Immature natural killer cell (primary cell): ENCODE data around the gene PHKG2. TPM values are rescaled to one million over a fixed set of nuclear protein-coding genes. Genes with fewer than 3 reads are reported as not detected.

Experiments
- DNase-seq, 3 donors: peaks; one replicate each; pipeline ENCODE4 v3.0.0; 2022; ENCODE audit warnings: mixed read lengths in 1 of 3
- H3K27ac Mint-ChIP-seq, 6 donors: one replicate each; pipeline ENCODE4 v1.8.0; 2020; ENCODE audit warnings: mixed read lengths in 6 of 6, mild to moderate bottlenecking in 5 of 6, inconsistent platforms in 4 of 6, moderate library complexity in 3 of 6
- H3K27me3 Mint-ChIP-seq, 3 donors: one replicate each; pipeline ENCODE4 v1.8.0; 2020 to 2021; ENCODE audit warnings: low read depth in 3 of 3, mild to moderate bottlenecking in 3 of 3, mixed read lengths in 3 of 3, moderate library complexity in 3 of 3, inconsistent platforms in 1 of 3
- H3K36me3 Mint-ChIP-seq, 3 donors: one replicate each; pipeline ENCODE4 v1.8.0; 2020; ENCODE audit warnings: mixed read lengths in 3 of 3, inconsistent platforms in 2 of 3, mild to moderate bottlenecking in 2 of 3
- H3K4me1 Mint-ChIP-seq, 2 donors: one replicate each; pipeline ENCODE4 v1.8.0; 2020; ENCODE audit warnings: inconsistent platforms in 2 of 2, mild to moderate bottlenecking in 2 of 2, mixed read lengths in 2 of 2, moderate library complexity in 1 of 2
- H3K4me3 Mint-ChIP-seq, 5 donors: one replicate each; pipeline ENCODE4 v1.8.0; 2020; ENCODE audit warnings: mild to moderate bottlenecking in 5 of 5, mixed read lengths in 5 of 5, inconsistent platforms in 3 of 5, moderate library complexity in 3 of 5
- H3K9me3 Mint-ChIP-seq, 6 donors: one replicate each; pipeline ENCODE4 v1.8.0; 2020; ENCODE audit warnings: mild to moderate bottlenecking in 6 of 6, mixed read lengths in 6 of 6, inconsistent platforms in 4 of 6, moderate library complexity in 3 of 6
- polyA plus RNA-seq, 3 donors: library from polyadenylated mRNA; unstranded; fragments of 300-500 nt; fragmentation: Illumina TruSeq; gene quantifications; one replicate each; pipeline ENCODE4 v1.2.3, GENCODE V29; 2021

Gene PHKG2
- polyA plus RNA-seq, 3 donors from 2014 or later = 49.2 to 91.0 (median 62.7) TPM

- no peak for DNase-seq
- peak overlapping the region in 4 of 5 donors; percentile 36 to 96 (median 73) for H3K4me3 Mint-ChIP-seq
- no peaks in the 10 kb centered on the region for H3K9me3 Mint-ChIP-seq
- H3K27ac Mint-ChIP-seq = peak overlapping the region in 4 of 6 donors; percentile 8 to 91 (median 85)
- peaks cover 65 to 74% of the 10 kb centered on the region in 2 donors for H3K4me1 Mint-ChIP-seq
- peaks cover 24 to 38% (median 25%) of the 10 kb centered on the region in 3 donors for H3K36me3 Mint-ChIP-seq
- H3K27me3 Mint-ChIP-seq = peaks cover 5 to 17% (median 7%) of the 10 kb centered on the region in 3 donors
Measured at GRCh38 chr16:30764086-30764485, 15.9 kb downstream of the PHKG2 start.

- Mint-ChIP-seq H3K4me3 (no peak overlapping the region), H3K27ac (peak overlapping the region in 3 of 6 donors; percentile 20 to 63 (median 23)), H3K27me3 (peaks cover 5 to 17% (median 7%) of the 10 kb centered on the region in 3 donors), H3K36me3 (peaks cover 26 to 44% (median 30%) of the 10 kb centered on the region in 3 donors), H3K4me1 (peaks cover 67 to 74% of the 10 kb centered on the region in 2 donors), H3K9me3 (no peaks in the 10 kb centered on the region)
- no peak for DNase-seq
Measured at GRCh38 chr16:30764816-30765465, 16.7 kb downstream of the PHKG2 start.

- H3K27ac Mint-ChIP-seq = peak overlapping the region in 3 of 6 donors; percentile 31 to 91 (median 90)
- peaks cover 5 to 17% (median 7%) of the 10 kb centered on the region in 3 donors for H3K27me3 Mint-ChIP-seq
- H3K4me3 Mint-ChIP-seq = peak overlapping the region in 2 of 5 donors; percentile 32 to 47
- peaks cover 57 to 65% of the 10 kb centered on the region in 2 donors for H3K4me1 Mint-ChIP-seq
- no peaks in the 10 kb centered on the region for H3K9me3 Mint-ChIP-seq
- peaks cover 29 to 54% (median 30%) of the 10 kb centered on the region in 3 donors for H3K36me3 Mint-ChIP-seq
- DNase-seq = no peak
Measured at GRCh38 chr16:30766206-30766932, 18.1 kb downstream of the PHKG2 start.

GRCh38 chr16:30766933-30767284 lies 18.7 kb downstream of the PHKG2 start:
- DNase-seq = no peak
- Mint-ChIP-seq H3K9me3 (no peaks in the 10 kb centered on the region), H3K27me3 (peaks cover 3 to 15% (median 5%) of the 10 kb centered on the region in 3 donors), H3K4me1 (peaks cover 56 to 62% of the 10 kb centered on the region in 2 donors), H3K36me3 (peaks cover 29 to 54% (median 30%) of the 10 kb centered on the region in 3 donors), H3K4me3 (peak overlapping the region; percentile 3 to 66 (median 46)), H3K27ac (peak overlapping the region; percentile 61 to 93 (median 90))

GRCh38 chr16:30767767-30768465 lies 19.7 kb downstream of the PHKG2 start:
- peak overlapping the region; percentile 61 to 93 (median 90) for H3K27ac Mint-ChIP-seq
- H3K4me3 Mint-ChIP-seq = peak overlapping the region; percentile 60 to 71 (median 65)
- peaks cover 50 to 60% of the 10 kb centered on the region in 2 donors for H3K4me1 Mint-ChIP-seq
- DNase-seq = peak; percentile 74 to 85 (median 78)
- H3K9me3 Mint-ChIP-seq = no peaks in the 10 kb centered on the region
- H3K36me3 Mint-ChIP-seq = peaks cover 36 to 62% (median 39%) of the 10 kb centered on the region in 3 donors
- H3K27me3 Mint-ChIP-seq = peaks cover 0 to 10% (median 2%) of the 10 kb centered on the region in 3 donors

GRCh38 chr16:30768583-30769181 lies 20.5 kb downstream of the PHKG2 start:
- DNase-seq = no peak
- Mint-ChIP-seq H3K27me3 (peaks cover 0 to 10% (median 2%) of the 10 kb centered on the region in 3 donors), H3K36me3 (peaks cover 40 to 66% (median 40%) of the 10 kb centered on the region in 3 donors)

GRCh38 chr16:30769379-30770089 lies 21.3 kb downstream of the PHKG2 start:
- H3K9me3 Mint-ChIP-seq = peaks cover 0 to 1% (median 0%) of the 10 kb centered on the region in 6 donors
- DNase-seq = no peak
- H3K27ac Mint-ChIP-seq = peak overlapping the region in 1 of 6 donors; percentile 30
- peaks cover 44 to 55% of the 10 kb centered on the region in 2 donors for H3K4me1 Mint-ChIP-seq
- H3K36me3 Mint-ChIP-seq = peaks cover 39 to 66% (median 39%) of the 10 kb centered on the region in 3 donors
- H3K4me3 Mint-ChIP-seq = no peak overlapping the region
- H3K27me3 Mint-ChIP-seq = peaks cover 0 to 10% (median 0%) of the 10 kb centered on the region in 3 donors

More at GRCh38 chr16:30768583-30769181, 20.5 kb downstream of the PHKG2 start:
- H3K4me3 Mint-ChIP-seq = no peak overlapping the region
- H3K27ac Mint-ChIP-seq = peak overlapping the region in 2 of 6 donors; percentile 79 to 91
- H3K9me3 Mint-ChIP-seq = peaks cover 0 to 1% (median 0%) of the 10 kb centered on the region in 6 donors
- peaks cover 44 to 57% of the 10 kb centered on the region in 2 donors for H3K4me1 Mint-ChIP-seq

GRCh38 chr16:30771726-30772125 lies 23.5 kb downstream of the PHKG2 start:
- Mint-ChIP-seq H3K36me3 (peaks cover 26 to 52% (median 35%) of the 10 kb centered on the region in 3 donors), H3K27ac (no peak overlapping the region), H3K4me1 (peaks cover 45 to 47% of the 10 kb centered on the region in 2 donors)

GRCh38 chr16:30773826-30774225 lies 25.6 kb downstream of the PHKG2 start:
- no peak overlapping the region for H3K4me3 Mint-ChIP-seq
- H3K27ac Mint-ChIP-seq = no peak overlapping the region
- peaks cover 0 to 1% (median 0%) of the 10 kb centered on the region in 6 donors for H3K9me3 Mint-ChIP-seq
- no peak for DNase-seq
- peaks cover 31 to 34% of the 10 kb centered on the region in 2 donors for H3K4me1 Mint-ChIP-seq
- H3K27me3 Mint-ChIP-seq = peaks cover 3 to 10% (median 3%) of the 10 kb centered on the region in 3 donors
- H3K36me3 Mint-ChIP-seq = peaks cover 20 to 35% (median 21%) of the 10 kb centered on the region in 3 donors

More at GRCh38 chr16:30771726-30772125, 23.5 kb downstream of the PHKG2 start:
- Mint-ChIP-seq H3K4me3 (no peak overlapping the region), H3K9me3 (peaks cover 0 to 1% (median 0%) of the 10 kb centered on the region in 6 donors), H3K27me3 (peaks cover 0 to 13% (median 3%) of the 10 kb centered on the region in 3 donors)
- no peak for DNase-seq

GRCh38 chr16:30774367-30775130 lies 26.3 kb downstream of the PHKG2 start:
- DNase-seq = no peak
- H3K4me1 Mint-ChIP-seq = peaks cover 26 to 31% of the 10 kb centered on the region in 2 donors
- H3K4me3 Mint-ChIP-seq = peak overlapping the region; percentile 84 to 91 (median 90)
- peak overlapping the region in 2 of 6 donors; percentile 35 to 45 for H3K27ac Mint-ChIP-seq
- peaks cover 16 to 29% (median 16%) of the 10 kb centered on the region in 3 donors for H3K36me3 Mint-ChIP-seq
- H3K9me3 Mint-ChIP-seq = peaks cover 0 to 1% (median 0%) of the 10 kb centered on the region in 6 donors
- H3K27me3 Mint-ChIP-seq = peaks cover 3 to 10% (median 3%) of the 10 kb centered on the region in 3 donors

GRCh38 chr16:30775131-30775391 lies 26.8 kb downstream of the PHKG2 start:
- peaks cover 24 to 31% of the 10 kb centered on the region in 2 donors for H3K4me1 Mint-ChIP-seq
- H3K4me3 Mint-ChIP-seq = peak overlapping the region; percentile 84 to 91 (median 90)
- no peak for DNase-seq
- H3K9me3 Mint-ChIP-seq = peaks cover 0 to 1% (median 0%) of the 10 kb centered on the region in 6 donors
- peak overlapping the region in 3 of 6 donors; percentile 35 to 74 (median 60) for H3K27ac Mint-ChIP-seq
- H3K36me3 Mint-ChIP-seq = peaks cover 13 to 27% (median 16%) of the 10 kb centered on the region in 3 donors
- peaks cover 3 to 10% (median 3%) of the 10 kb centered on the region in 3 donors for H3K27me3 Mint-ChIP-seq
